Kidney epithelial cell (primary cell): ENCODE results near the gene ITFG1. TPM values are rescaled to one million over a fixed set of nuclear protein-coding genes. Genes with fewer than 3 reads are reported as not detected.
"Not testable (repeated sequence)": the region's sequence is repeated elsewhere in the genome, so short reads cannot be mapped to it uniquely, and the experiment has no call there.

ENCODE experiments used
- DNase-seq: peaks from one replicate; pipeline ENCODE4 v3.0.0-alpha.2; 2010; ENCODE audit warnings: low read depth
- H3K27me3 ChIP-seq: 2 replicates; pipeline ENCODE4 v1.6.0; 2011; ENCODE audit warnings: low read length; ENCODE audit not compliant: control insufficient read depth, insufficient read depth
- H3K36me3 ChIP-seq: 2 replicates; pipeline ENCODE4 v1.5.1; 2011; ENCODE audit warnings: low read length; ENCODE audit not compliant: control insufficient read depth, insufficient read depth
- H3K4me3 ChIP-seq: 2 replicates; pipeline ENCODE4 v1.5.1; 2011; ENCODE audit warnings: low read depth, mild to moderate bottlenecking, control low read depth, low read length
- total RNA-seq: library from RNA; depleted of rRNA; stranded (reverse); fragments of >200 nt; gene quantifications from 2 replicates; pipeline ENCODE4 v1.2.3, GENCODE V29; 2015
- TF ChIP-seq, protein P1 (sequence below): IDR thresholded peaks from 2 replicates; pipeline ENCODE4 v1.5.1; 2011; ENCODE audit warnings: mild to moderate bottlenecking, moderate library complexity, low read length, control low read depth, inconsistent platforms; ENCODE audit not compliant: insufficient read depth, poor library complexity, severe bottlenecking

Gene ITFG1
- total RNA-seq, 1 donor from 2014 or later: 52.6 TPM

DNA sequence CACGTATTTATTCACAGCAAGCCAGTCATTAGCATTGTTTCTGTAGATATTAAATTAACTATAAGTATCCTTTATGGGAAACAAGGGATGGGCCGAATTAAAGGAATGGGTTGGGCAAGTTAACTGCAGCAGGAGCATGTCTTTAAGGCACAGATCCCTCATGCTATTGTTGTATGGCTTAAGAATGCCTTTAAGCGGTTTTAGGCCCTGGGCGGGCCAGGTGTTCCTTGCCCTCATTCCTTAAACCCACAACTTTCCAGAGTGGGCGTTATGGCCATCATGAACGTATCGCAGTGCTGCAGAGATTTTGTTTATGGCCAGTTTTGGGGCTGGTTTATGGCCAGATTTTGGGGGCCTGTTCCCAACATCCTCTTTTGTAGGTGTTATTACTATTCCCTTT is 9.3 kb upstream of the ITFG1 start:
- DNase-seq: no peak
- H3K4me3 ChIP-seq: no peak overlapping the region
- H3K36me3 ChIP-seq: no peaks in the 10 kb centered on the region
- H3K27me3 ChIP-seq: no peaks in the 10 kb centered on the region
- TF ChIP-seq, protein P1, sequence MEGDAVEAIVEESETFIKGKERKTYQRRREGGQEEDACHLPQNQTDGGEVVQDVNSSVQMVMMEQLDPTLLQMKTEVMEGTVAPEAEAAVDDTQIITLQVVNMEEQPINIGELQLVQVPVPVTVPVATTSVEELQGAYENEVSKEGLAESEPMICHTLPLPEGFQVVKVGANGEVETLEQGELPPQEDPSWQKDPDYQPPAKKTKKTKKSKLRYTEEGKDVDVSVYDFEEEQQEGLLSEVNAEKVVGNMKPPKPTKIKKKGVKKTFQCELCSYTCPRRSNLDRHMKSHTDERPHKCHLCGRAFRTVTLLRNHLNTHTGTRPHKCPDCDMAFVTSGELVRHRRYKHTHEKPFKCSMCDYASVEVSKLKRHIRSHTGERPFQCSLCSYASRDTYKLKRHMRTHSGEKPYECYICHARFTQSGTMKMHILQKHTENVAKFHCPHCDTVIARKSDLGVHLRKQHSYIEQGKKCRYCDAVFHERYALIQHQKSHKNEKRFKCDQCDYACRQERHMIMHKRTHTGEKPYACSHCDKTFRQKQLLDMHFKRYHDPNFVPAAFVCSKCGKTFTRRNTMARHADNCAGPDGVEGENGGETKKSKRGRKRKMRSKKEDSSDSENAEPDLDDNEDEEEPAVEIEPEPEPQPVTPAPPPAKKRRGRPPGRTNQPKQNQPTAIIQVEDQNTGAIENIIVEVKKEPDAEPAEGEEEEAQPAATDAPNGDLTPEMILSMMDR: no peak

DNA sequence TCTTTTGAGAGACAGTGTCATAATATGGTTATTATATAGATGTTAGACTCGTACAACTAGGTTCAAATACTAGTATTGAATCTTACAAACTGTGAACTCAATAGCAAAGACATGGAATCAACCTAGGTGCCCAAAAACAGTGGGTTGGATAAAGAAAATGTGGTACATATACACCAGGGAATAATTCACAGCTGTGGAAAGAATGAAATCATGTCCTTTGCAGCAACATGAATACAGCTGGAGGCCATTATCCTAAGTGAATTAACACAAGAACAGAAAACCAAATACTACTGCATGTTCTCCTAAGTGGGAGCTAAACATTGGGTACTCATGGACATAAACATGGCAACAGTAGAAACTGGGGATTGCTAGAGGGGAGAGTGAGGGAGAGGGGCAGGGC is 8.4 kb upstream of the ITFG1 start:
- H3K36me3 ChIP-seq: no peaks in the 10 kb centered on the region
- H3K27me3 ChIP-seq: no peaks in the 10 kb centered on the region
- no peak overlapping the region for H3K4me3 ChIP-seq
- TF ChIP-seq, protein P1: no peak
- no peak for DNase-seq

DNA sequence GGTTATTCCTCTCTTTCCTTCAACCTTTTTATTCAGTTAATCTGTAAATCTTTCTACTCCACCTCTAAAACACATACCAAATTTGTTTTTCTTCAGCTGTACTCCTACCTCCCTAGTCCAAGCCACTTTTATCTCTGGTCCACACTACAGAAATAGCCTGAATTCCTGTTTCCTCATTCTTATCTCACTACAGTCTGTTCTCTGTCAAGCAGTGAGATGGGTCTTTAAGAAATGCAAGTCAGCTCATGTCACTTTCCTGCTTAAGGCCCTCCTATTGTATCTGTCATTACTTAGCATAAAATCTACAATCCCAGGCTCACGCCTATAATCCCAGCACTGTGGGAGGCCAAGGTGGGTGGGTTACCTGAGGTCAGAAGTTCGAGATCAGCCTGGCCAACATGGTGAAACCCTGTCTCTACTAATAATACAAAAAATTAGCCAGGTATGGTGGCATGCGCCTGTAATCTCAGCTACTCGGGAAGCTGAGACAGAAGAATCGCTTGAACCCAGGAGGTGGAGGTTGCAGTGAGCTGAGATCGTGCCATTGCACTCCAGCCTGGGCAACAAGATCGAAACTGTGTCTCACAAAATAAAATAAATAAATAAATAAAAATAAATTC is 7.3 kb upstream of the ITFG1 start:
- DNase-seq, H3K4me3 ChIP-seq, H3K27me3 ChIP-seq, H3K36me3 ChIP-seq: not testable (repeated sequence)

DNA sequence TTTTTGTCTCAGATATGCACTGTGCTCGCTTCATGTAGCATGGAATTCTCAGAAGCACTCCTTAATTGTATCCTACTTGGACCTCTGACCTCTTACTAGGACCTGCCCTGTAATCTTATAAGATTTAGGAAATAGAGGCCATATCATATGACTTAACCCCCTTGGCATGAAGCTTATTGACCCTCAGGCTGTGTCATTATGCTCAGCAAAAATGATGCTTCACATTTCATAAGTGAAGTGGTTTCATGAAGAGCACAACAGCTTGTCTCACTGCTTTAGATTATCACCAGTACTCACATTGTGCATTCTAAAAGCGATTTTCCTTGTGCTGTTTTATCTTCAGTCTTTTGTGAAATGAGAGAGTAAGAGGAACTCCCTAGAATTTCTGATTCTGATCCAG is 6.6 kb upstream of the ITFG1 start:
- no peaks in the 10 kb centered on the region for H3K36me3 ChIP-seq
- no peak overlapping the region for H3K4me3 ChIP-seq
- DNase-seq: no peak
- TF ChIP-seq, protein P1: no peak
- H3K27me3 ChIP-seq: no peaks in the 10 kb centered on the region

DNA sequence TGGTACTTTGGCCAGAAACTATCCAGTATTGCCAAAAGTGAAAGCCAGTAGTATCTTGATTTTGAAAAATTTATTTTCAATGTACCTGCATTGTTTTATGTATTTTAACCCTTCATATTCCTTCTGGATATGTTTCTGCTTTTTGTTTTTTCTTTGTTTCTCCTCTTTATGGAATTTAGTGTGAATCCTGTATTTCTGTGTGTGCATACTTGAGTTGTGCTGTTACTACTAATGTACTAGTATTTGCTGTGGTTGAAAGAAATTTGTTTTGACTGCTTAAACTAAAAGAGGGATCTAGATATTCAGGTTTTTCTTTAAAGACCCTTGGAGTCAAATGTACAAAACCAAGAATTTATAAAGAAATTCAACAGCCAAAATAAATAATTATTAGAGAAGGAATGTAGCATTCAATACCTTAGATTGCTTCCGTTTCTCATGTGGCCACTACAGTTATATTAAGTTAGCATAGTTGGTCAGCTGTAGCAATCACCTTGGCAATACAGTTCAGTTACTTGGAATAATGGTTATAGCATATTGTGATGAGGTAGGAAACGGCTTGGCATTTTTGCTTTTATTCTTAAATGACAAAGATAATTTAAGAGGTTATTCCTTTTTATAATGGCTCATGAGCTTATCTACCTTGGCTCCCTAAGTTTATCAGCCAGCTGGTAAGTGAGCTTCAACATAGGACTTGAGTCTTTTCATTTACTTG is 5.2 kb upstream of the ITFG1 start:
- Histone ChIP-seq H3K4me3 (no peak overlapping the region), H3K27me3 (no peaks in the 10 kb centered on the region), H3K36me3 (no peaks in the 10 kb centered on the region)
- no peak for DNase-seq
- TF ChIP-seq, protein P1: no peak

DNA sequence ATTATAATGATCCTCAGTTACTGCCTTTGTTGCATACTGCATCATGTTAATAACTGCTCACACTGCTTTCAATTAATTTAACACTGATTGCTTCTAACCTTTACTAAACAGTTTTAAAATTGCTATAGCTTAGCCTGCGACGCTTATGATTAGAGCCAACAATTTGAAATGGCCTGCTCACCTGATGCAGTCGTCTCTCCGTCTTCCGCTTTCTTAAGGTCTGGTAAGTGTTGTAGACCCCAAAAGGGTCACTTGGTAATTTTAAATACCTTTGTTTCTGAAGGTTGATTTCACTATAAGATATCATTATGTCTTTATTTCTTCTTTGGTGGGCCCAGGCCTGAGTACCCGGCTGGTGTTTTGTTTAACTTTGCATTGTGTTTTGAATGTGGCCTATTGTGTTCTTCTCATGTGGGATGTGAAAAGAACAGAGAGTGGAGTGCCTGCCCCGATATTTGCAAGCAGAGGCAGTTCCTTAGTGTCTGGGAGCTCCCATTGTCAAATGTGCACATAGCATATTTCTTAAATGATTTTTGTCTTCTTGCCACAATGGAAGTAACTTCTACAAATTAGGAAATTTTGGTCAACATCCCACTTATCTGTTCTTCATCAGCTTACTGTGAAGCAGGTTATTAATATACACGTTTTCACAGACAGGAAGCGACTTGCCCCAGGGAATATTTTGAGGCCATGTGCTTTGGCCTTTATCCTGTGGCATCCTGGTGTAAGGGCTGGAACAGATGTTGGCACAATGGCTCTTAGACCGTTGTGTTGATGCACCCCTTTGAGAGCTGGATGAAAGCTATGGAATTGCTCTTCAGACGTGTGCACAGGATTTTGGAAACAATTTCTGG is 3.1 kb upstream of the ITFG1 start:
- TF ChIP-seq, protein P1: no peak
- no peak overlapping the region for H3K4me3 ChIP-seq
- no peak for DNase-seq
- H3K27me3 ChIP-seq: no peaks in the 10 kb centered on the region
- H3K36me3 ChIP-seq: no peaks in the 10 kb centered on the region
